ENCODE results near the gene NUDT14. TPM values are rescaled to one million over a fixed set of nuclear protein-coding genes. Genes with fewer than 3 reads are reported as not detected.

Gene NUDT14
- total and polyA plus RNA-seq, 2 of the 4 experiments (the other 2 are of a cell fraction), result 5.6 to 9.3 TPM

DNA sequence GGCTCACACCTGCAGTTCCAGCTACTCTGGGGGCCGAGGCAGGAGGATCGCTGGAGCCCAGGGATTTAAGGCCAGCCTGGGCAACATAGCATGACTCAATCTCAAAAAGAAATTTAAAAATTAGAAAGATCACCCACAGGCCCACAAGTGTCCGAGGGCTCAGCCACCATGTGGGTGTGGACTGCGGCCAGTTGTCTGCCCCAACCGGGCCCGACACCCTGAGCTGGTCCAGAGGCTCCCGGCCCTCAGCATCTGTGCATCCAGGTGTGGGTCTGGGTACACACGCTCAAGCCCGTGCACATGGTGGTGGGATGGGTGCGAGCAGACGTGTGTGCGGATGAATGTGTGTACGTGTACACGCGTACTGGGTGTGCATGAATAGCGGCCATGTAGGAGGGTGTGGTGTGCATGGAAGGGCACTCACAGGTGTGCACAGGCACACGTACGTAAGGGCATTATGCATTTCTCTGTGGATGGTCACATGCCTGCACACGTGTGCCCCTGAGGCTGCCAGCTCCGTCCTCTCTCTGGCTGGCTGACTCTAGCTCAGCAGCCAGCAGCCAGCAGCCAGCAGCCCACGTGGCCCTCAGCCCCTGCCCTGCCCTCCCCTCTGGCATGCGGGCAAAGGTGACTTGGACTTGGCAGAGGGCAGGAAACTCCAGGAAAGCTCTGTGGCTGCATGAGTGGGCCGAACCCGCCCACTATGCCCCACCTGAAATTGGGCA is 23.3 kb upstream of the NUDT14 start:
- Histone ChIP-seq H3K4me2 (ENCODE audit: low read depth, low read length) (no peak overlapping the region), H2AK5ac (ENCODE audit: low read depth, low read length) (no peak overlapping the region), H3K9me1 (ENCODE audit: insufficient read depth, low read length) (no peaks in the 10 kb centered on the region), H3K4me3 (ENCODE audit: insufficient read depth, low read depth, low read length) (no peak overlapping the region), H2AK9ac (replicated peaks; ENCODE audit: low read depth, low read length, poor library complexity) (no peak overlapping the region), H4K91ac (ENCODE audit: insufficient read depth, low read depth, low read length) (no peak overlapping the region), H3K9ac (ENCODE audit: low read depth, low read length) (no peak overlapping the region), H2BK15ac (ENCODE audit: low read depth, low read length) (no peak overlapping the region), H3K18ac (ENCODE audit: low read depth, low read length) (no peak overlapping the region), H4K5ac (ENCODE audit: low read depth, low read length) (no peak overlapping the region), H3K23ac (ENCODE audit: low read depth, low read length) (no peak overlapping the region), H4K20me1 (ENCODE audit: insufficient read depth, low read length) (peaks cover 9% of the 10 kb centered on the region), H3K36me3 (ENCODE audit: control insufficient read depth, insufficient read depth, low read length) (no peaks in the 10 kb centered on the region; the same call in 1 of the 2 replicates), H2BK20ac (ENCODE audit: low read depth, low read length) (no peak overlapping the region), H3K79me1 (ENCODE audit: low read depth in 1 of 2, low read length in 2 of 2) (no peaks in the 10 kb centered on the region), H3K56ac (ENCODE audit: extremely low read depth, insufficient read depth, low read length) (no peak overlapping the region), H2BK120ac (ENCODE audit: low read depth, low read length) (no peak overlapping the region), H3K27me3 (ENCODE audit: control insufficient read depth, insufficient read depth, low read length) (peaks cover 4% of the 10 kb centered on the region), H3K4ac (ENCODE audit: low read depth, low read length) (no peak overlapping the region), H3K4me1 (ENCODE audit: control insufficient read depth, insufficient read depth, low read length) (peaks cover 1% of the 10 kb centered on the region; the same call in 1 of the 2 replicates), H2BK5ac (ENCODE audit: low read depth, low read length, poor library complexity, severe bottlenecking) (no peak overlapping the region), H3K14ac (replicated peaks; ENCODE audit: low read depth, low read length) (no peak overlapping the region), H3K27ac (ENCODE audit: insufficient read depth, low read length) (no peak overlapping the region), H4K8ac (ENCODE audit: low read depth in 2 of 2, low read length in 2 of 2) (no peak overlapping the region), H3K9me3 (ENCODE audit: control insufficient read depth, insufficient read depth, low read length) (no peaks in the 10 kb centered on the region), H2AFZ (replicated peaks; ENCODE audit: low read length, poor library complexity) (peak overlapping the region; percentile 67)
- no peak for TF ChIP-seq NFE2L2 (IDR thresholded peaks at IDR 0.05; ENCODE audit: low read depth, low read length)
- TF ChIP-seq, protein P1, sequence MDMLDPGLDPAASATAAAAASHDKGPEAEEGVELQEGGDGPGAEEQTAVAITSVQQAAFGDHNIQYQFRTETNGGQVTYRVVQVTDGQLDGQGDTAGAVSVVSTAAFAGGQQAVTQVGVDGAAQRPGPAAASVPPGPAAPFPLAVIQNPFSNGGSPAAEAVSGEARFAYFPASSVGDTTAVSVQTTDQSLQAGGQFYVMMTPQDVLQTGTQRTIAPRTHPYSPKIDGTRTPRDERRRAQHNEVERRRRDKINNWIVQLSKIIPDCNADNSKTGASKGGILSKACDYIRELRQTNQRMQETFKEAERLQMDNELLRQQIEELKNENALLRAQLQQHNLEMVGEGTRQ (IDR thresholded peaks at IDR 0.05; ENCODE audit: low read depth, low read length), result peak; percentile 72; the same call in 1 of the 2 replicates
- TF ChIP-seq, protein P2, sequence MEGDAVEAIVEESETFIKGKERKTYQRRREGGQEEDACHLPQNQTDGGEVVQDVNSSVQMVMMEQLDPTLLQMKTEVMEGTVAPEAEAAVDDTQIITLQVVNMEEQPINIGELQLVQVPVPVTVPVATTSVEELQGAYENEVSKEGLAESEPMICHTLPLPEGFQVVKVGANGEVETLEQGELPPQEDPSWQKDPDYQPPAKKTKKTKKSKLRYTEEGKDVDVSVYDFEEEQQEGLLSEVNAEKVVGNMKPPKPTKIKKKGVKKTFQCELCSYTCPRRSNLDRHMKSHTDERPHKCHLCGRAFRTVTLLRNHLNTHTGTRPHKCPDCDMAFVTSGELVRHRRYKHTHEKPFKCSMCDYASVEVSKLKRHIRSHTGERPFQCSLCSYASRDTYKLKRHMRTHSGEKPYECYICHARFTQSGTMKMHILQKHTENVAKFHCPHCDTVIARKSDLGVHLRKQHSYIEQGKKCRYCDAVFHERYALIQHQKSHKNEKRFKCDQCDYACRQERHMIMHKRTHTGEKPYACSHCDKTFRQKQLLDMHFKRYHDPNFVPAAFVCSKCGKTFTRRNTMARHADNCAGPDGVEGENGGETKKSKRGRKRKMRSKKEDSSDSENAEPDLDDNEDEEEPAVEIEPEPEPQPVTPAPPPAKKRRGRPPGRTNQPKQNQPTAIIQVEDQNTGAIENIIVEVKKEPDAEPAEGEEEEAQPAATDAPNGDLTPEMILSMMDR (conservative IDR thresholded peaks at IDR 0.05; ENCODE audit: low read depth, low read length), result no peak
- BruUV-seq (replicated peaks), result no TSS peak
- POLR2A ChIA-PET (ENCODE audit: unreplicated experiment), result no interaction called here
- in situ Hi-C loops (cut with MboI; ENCODE audit: low sequenced_read_pairs) (loop anchor here (5.0 kb wide), 1 partner anchor 78 kb away; no protein-coding TSS in a partner anchor), dilution Hi-C loops (cut with HindIII; ENCODE audit: low sequenced_read_pairs, unreplicated experiment) (no loop called here), intact Hi-C loops (cut with micrococcal nuclease) (no loop called here)
- ATAC-seq (ENCODE audit: low read depth) (no peak), DNase-seq (no peak)
- whole genome bisulfite sequencing, 2 experiments (ENCODE audit: extremely low coverage in 2 of 2, insufficient read length in 1 of 2), result 82% methylated on average over 18 of the region's 24 CpGs; no CpG with 5 or more reads in 1 of the 2 experiments
- CTCF ChIA-PET, result interaction anchor here (0.6 kb wide), 1 partner anchor 15 kb away, joined by 3 read pairs; no protein-coding TSS in a partner anchor
